ENCODE measurements around the gene VOPP1.

Gene VOPP1

GRCh38 chr7:55507743-55508142 is 64.6 kb downstream of the VOPP1 start:
- DNase-seq = no peak

GRCh38 chr7:55504967-55505658 is 67.2 kb downstream of the VOPP1 start:
- DNase-seq = no peak

- peak; percentile 63 for DNase-seq
Measured at GRCh38 chr7:55504093-55504859, 68.0 kb downstream of the VOPP1 start.

GRCh38 chr7:55502858-55503440 is 69.4 kb downstream of the VOPP1 start:
- DNase-seq = peak; percentile 70

- peak; percentile 72 for DNase-seq
Measured at GRCh38 chr7:55502124-55502857, 70.0 kb downstream of the VOPP1 start.

- DNase-seq = no peak
Measured at GRCh38 chr7:55501611-55502010, 70.7 kb downstream of the VOPP1 start.

GRCh38 chr7:55500117-55500756 is 72.1 kb downstream of the VOPP1 start:
- DNase-seq = peak; percentile 55

GRCh38 chr7:55499591-55499990 is 72.7 kb downstream of the VOPP1 start:
- DNase-seq = no peak

- no peak for DNase-seq
Measured at GRCh38 chr7:55498770-55499169, 73.5 kb downstream of the VOPP1 start.

GRCh38 chr7:55498142-55498541 is 74.2 kb downstream of the VOPP1 start:
- no peak for DNase-seq

GRCh38 chr7:55497521-55497920 is 74.8 kb downstream of the VOPP1 start:
- no peak for DNase-seq

- no peak for DNase-seq
Measured at GRCh38 chr7:55496906-55497305, 75.4 kb downstream of the VOPP1 start.

- no peak for DNase-seq
Measured at GRCh38 chr7:55494951-55495350, 77.4 kb downstream of the VOPP1 start.

- no peak for DNase-seq
Measured at GRCh38 chr7:55493408-55493807, 78.9 kb downstream of the VOPP1 start.

GRCh38 chr7:55491346-55491745 is 81.0 kb downstream of the VOPP1 start:
- no peak for DNase-seq

GRCh38 chr7:55490099-55490498 is 82.2 kb downstream of the VOPP1 start:
- DNase-seq = no peak

GRCh38 chr7:55489552-55489951 is 82.8 kb downstream of the VOPP1 start:
- DNase-seq = no peak

GRCh38 chr7:55488804-55489340 is 83.4 kb downstream of the VOPP1 start:
- no peak for DNase-seq

- DNase-seq = no peak
Measured at GRCh38 chr7:55488216-55488615, 84.1 kb downstream of the VOPP1 start.

- no peak for DNase-seq
Measured at GRCh38 chr7:55486991-55487390, 85.3 kb downstream of the VOPP1 start.

GRCh38 chr7:55486192-55486590 is 86.1 kb downstream of the VOPP1 start:
- no peak for DNase-seq

- no peak for DNase-seq
Measured at GRCh38 chr7:55485501-55486191, 86.7 kb downstream of the VOPP1 start.
